K562 (cell line): ENCODE measurements around the gene LAGE3. TPM values are rescaled to one million over a fixed set of nuclear protein-coding genes. Genes with fewer than 3 reads are reported as not detected.
A peak's percentile ranks its signal among the peaks of the same experiment; 100 is the strongest.

Experiments
- CEBPG ChIP-seq, 3 experiments: fragments of 200-800 bp in 1 of 3; sonication (Bioruptor generic) in 1 of 3; sonication (generic) in 1 of 3; formaldehyde crosslinking in 1 of 3; IDR thresholded peaks in 2 of 3; conservative IDR thresholded peaks in 1 of 3; 2 replicates each; pipeline versions ENCODE4 v1.6.1 to v1.8.0; 2016 to 2022; ENCODE audit warnings: missing compliant biosample characterization in 2 of 3, missing genetic modification characterization in 2 of 3, mild to moderate bottlenecking in 1 of 3, missing genetic modification reagents in 1 of 3
- CREB3 ChIP-seq: fragments of 450-650 bp; conservative IDR thresholded peaks from 2 replicates; pipeline ENCODE4 v1.6.1; 2016; ENCODE audit warnings: missing genetic modification characterization, low read depth, mild to moderate bottlenecking, missing compliant biosample characterization, moderate library complexity
- HDGF ChIP-seq: fragments of 450-650 bp; IDR thresholded peaks from 2 replicates; pipeline ENCODE4 v1.6.1; 2016
- JUN ChIP-seq, 2 experiments: sonication (generic) in 1 of 2; formaldehyde crosslinking in 1 of 2; IDR thresholded peaks; 2 replicates each; pipeline versions ENCODE4 v1.6.1 to v1.8.0; 2012 to 2022; ENCODE audit warnings: borderline replicate concordance in 2 of 2, mild to moderate bottlenecking in 2 of 2, improper control_type of control experiment in 1 of 2, low read depth in 1 of 2, low read length in 1 of 2, missing genetic modification reagents in 1 of 2
- MXI1 ChIP-seq: IDR thresholded peaks from 2 replicates; pipeline ENCODE4 v1.6.1; 2011; ENCODE audit warnings: low read depth, mild to moderate bottlenecking, improper control_type of control experiment, low read length
- NUFIP1 ChIP-seq: fragments of 450-650 bp; IDR thresholded peaks from 2 replicates; pipeline ENCODE4 v1.6.1; 2018; ENCODE audit not compliant: partially characterized antibody
- TFAP4 ChIP-seq: sonication (generic); formaldehyde crosslinking; IDR thresholded peaks from 2 replicates; pipeline ENCODE4 v1.8.0; 2022; ENCODE audit warnings: missing genetic modification reagents, mild to moderate bottlenecking, moderate library complexity, borderline replicate concordance
- ZNF146 ChIP-seq: IDR thresholded peaks from one replicate; pipeline ENCODE4 v1.6.1; 2018; ENCODE audit warnings: missing compliant biosample characterization; ENCODE audit not compliant: unreplicated experiment
- ZNF239 ChIP-seq: fragments of 250-450 bp; sonication (Bioruptor Pico); IDR thresholded peaks from 2 replicates; pipeline ENCODE4 v1.4.0; 2020; ENCODE audit warnings: mild to moderate bottlenecking
- ZNF431 ChIP-seq: sonication (generic); formaldehyde crosslinking; IDR thresholded peaks from 2 replicates; pipeline ENCODE4 v1.8.0; 2022; ENCODE audit warnings: mild to moderate bottlenecking, missing genetic modification reagents
- ZNF699 ChIP-seq: fragments of 250-450 bp; sonication (Bioruptor Pico); IDR thresholded peaks from 2 replicates; pipeline ENCODE4 v1.8.0; 2021; ENCODE audit warnings: mild to moderate bottlenecking, moderate library complexity; ENCODE audit not compliant: insufficient replicate concordance
- polyA plus RNA-seq, 8 experiments: library from polyadenylated mRNA; depleted of rRNA in 4 of 8; stranded (reverse) in 5 of 8; unstranded in 3 of 8; fragments of >200 nt; fragmentation: Nextera tagmentation in 2 of 8; fragmentation: Illumina TruSeq in 1 of 8; extraction: Ambion mirVana in 2 of 8; extraction: Trizol in 1 of 8; gene quantifications; 2 replicates each; pipeline versions ENCODE4 v1.2.1 to v1.2.3, GENCODE V29; 2011 to 2014; ENCODE audit warnings: inconsistent platforms in 1 of 8, missing spikeins in 1 of 8
- total RNA-seq, 7 experiments: library from RNA; depleted of rRNA in 6 of 7; stranded (reverse); fragments of >200 nt in 6 of 7; fragmentation: Illumina TruSeq in 2 of 7; extraction: Trizol in 2 of 7; gene quantifications; 2 replicates each; pipeline versions ENCODE4 v1.2.1 to v1.2.3, GENCODE V29; 2011 to 2021; ENCODE audit warnings: low replicate concordance in 1 of 7

Gene LAGE3
- total and polyA plus RNA-seq, 9 of the 15 experiments (the other 6 are each of a cell fraction or from before 2014, with no cell fraction given) = 28.2 to 125 (median 35.8) TPM

- TF ChIP-seq ZNF431 (CRISPR knock-in tag) = no peak
- TF ChIP-seq ZNF699 (CRISPR knock-in tag) = no peak
- TF ChIP-seq TFAP4 (CRISPR knock-in tag) = peak; percentile 88; the same call in 1 of the 2 replicates
- no peak for TF ChIP-seq CREB3 (tag)
- no peak for TF ChIP-seq HDGF
- no peak for TF ChIP-seq CEBPG (CRISPR knock-in tag; IDR thresholded peaks at IDR 0.05)
- no peak for TF ChIP-seq CEBPG (tag; conservative IDR thresholded peaks at IDR 0.05 in 1 of 2, IDR thresholded peaks at IDR 0.05 in 1 of 2)
- TF ChIP-seq ZNF239 (CRISPR knock-in tag) = no peak
- no peak for TF ChIP-seq ZNF146
- no peak for TF ChIP-seq JUN (IDR thresholded peaks at IDR 0.05; ENCODE audit: borderline replicate concordance, low read depth, low read length)
- TF ChIP-seq JUN (CRISPR knock-in tag; IDR thresholded peaks at IDR 0.05; ENCODE audit: borderline replicate concordance) = no peak
- TF ChIP-seq MXI1 = no peak
- TF ChIP-seq NUFIP1 = no peak
Measured at GRCh38 chrX:154526901-154527675, 48.0 kb upstream of the LAGE3 start (continued).
